B cell (primary cell): Measurements from ENCODE around the gene CREB5. TPM values are rescaled to one million over a fixed set of nuclear protein-coding genes. Genes with fewer than 3 reads are reported as not detected.
A peak's percentile ranks its signal among the peaks of the same experiment; 100 is the strongest.

ENCODE experiments used
- ATAC-seq: fragments of 200-7000 bp; cut with Tn5 transposase; one replicate; pipeline ENCODE4 v1.10.0; 2021; ENCODE audit warnings: low read depth, mild to moderate bottlenecking, moderate number of reproducible peaks, moderate library complexity
- CTCF ChIA-PET: fragments of 350-600 bp; sonication (Branson Sonifier 250); formaldehyde crosslinking; loops from one replicate; lab custom pipeline; 2021; ENCODE audit warnings: antibody characterized with exemption, inconsistent platforms; lab: Charles Lee
- POLR2A ChIA-PET: fragments of 350-600 bp; sonication (Branson Sonifier 250); formaldehyde crosslinking; loops from one replicate; lab custom pipeline; 2021; ENCODE audit warnings: antibody characterized with exemption; lab: Charles Lee
- DNase-seq: peaks from one replicate; pipeline ENCODE4 v3.0.0; 2013
- H2AFZ ChIP-seq: 2 replicates; pipeline ENCODE4 v1.6.1; 2012; ENCODE audit warnings: mild to moderate bottlenecking, low read depth, low read length; ENCODE audit not compliant: insufficient read depth, poor library complexity, severe bottlenecking
- H3K27ac ChIP-seq, 2 donors: 1 replicate in 1 of 2; 2 replicates in 1 of 2; pipeline ENCODE4 v1.5.1; 2012 to 2013; ENCODE audit warnings: low read length in 2 of 2, mild to moderate bottlenecking in 2 of 2, moderate library complexity in 1 of 2
- H3K27me3 ChIP-seq, 4 experiments: fragments of 200-600 bp in 1 of 4; sonication (generic) in 1 of 4; replicated peaks in 1 of 4; 1 replicate in 2 of 4; 2 replicates in 2 of 4; pipeline versions ENCODE4 v1.6.1 to v1.7.0; 2013 to 2016; ENCODE audit warnings: low read length in 3 of 4, mild to moderate bottlenecking in 2 of 4, mixed read lengths in 1 of 4, moderate library complexity in 1 of 4; ENCODE audit not compliant: insufficient read depth in 4 of 4, control insufficient read depth in 3 of 4; ENCODE audit errors: control extremely low read depth in 1 of 4
- H3K36me3 ChIP-seq, 2 experiments: replicated peaks in 1 of 2; 1 replicate in 1 of 2; 2 replicates in 1 of 2; pipeline versions ENCODE4 v1.6.1 to v1.7.1; 2013; ENCODE audit warnings: low read length in 1 of 2; ENCODE audit not compliant: insufficient read depth in 2 of 2, control insufficient read depth in 1 of 2; ENCODE audit errors: control extremely low read depth in 1 of 2, extremely low read depth in 1 of 2
- H3K4me1 ChIP-seq, 2 donors: fragments of 200-600 bp in 1 of 2; sonication (generic) in 1 of 2; 1 replicate in 1 of 2; 2 replicates in 1 of 2; pipeline versions ENCODE4 v1.5.1 to v1.6.1; 2013 to 2017; ENCODE audit warnings: low read length in 2 of 2; ENCODE audit not compliant: control insufficient read depth in 2 of 2, insufficient read depth in 2 of 2
- H3K4me2 ChIP-seq: replicated peaks from 2 replicates; pipeline ENCODE3; 2012; ENCODE audit warnings: mild to moderate bottlenecking, low read depth, low read length; ENCODE audit not compliant: poor library complexity, severe bottlenecking
- H3K4me3 ChIP-seq, 5 experiments: fragments of 200-600 bp in 1 of 5; sonication (generic) in 1 of 5; 1 replicate in 3 of 5; 2 replicates in 2 of 5; pipeline versions ENCODE4 v1.5.1 to v1.7.0; 2011 to 2016; ENCODE audit warnings: low read length in 4 of 5, mild to moderate bottlenecking in 4 of 5, low read depth in 2 of 5, control low read depth in 1 of 5, moderate library complexity in 1 of 5; ENCODE audit not compliant: insufficient read depth in 1 of 5; ENCODE audit errors: control extremely low read depth in 1 of 5, extremely low read depth in 1 of 5
- H3K79me2 ChIP-seq: fragments of 200-600 bp; sonication (generic); one replicate; pipeline ENCODE4 v1.6.0; 2016; ENCODE audit warnings: low read length; ENCODE audit not compliant: control insufficient read depth, insufficient read depth
- H3K9ac ChIP-seq: fragments of 200-600 bp; sonication (generic); 2 replicates; pipeline ENCODE4 v1.6.1; 2017; ENCODE audit warnings: mild to moderate bottlenecking, low read length, moderate library complexity
- H3K9me3 ChIP-seq, 3 donors: one replicate each; pipeline versions ENCODE4 v1.6.1 to v1.7.1; 2013; ENCODE audit warnings: low read length in 2 of 3; ENCODE audit not compliant: control insufficient read depth in 2 of 3, insufficient read depth in 1 of 3; ENCODE audit errors: control extremely low read depth in 1 of 3
- H4K20me1 ChIP-seq: 2 replicates; pipeline ENCODE4 v1.6.0; 2012; ENCODE audit warnings: mild to moderate bottlenecking, low read length; ENCODE audit not compliant: insufficient read depth, control insufficient read depth, poor library complexity, severe bottlenecking
- H3K27ac Mint-ChIP-seq: one replicate; pipeline ENCODE4 v1.8.0; 2021; ENCODE audit warnings: mixed read lengths
- H3K27me3 Mint-ChIP-seq: one replicate; pipeline ENCODE4 v1.8.0; 2021; ENCODE audit warnings: mixed read lengths
- H3K4me1 Mint-ChIP-seq: one replicate; pipeline ENCODE4 v1.8.0; 2021; ENCODE audit warnings: mixed read lengths
- H3K4me3 Mint-ChIP-seq: one replicate; pipeline ENCODE4 v1.8.0; 2021; ENCODE audit warnings: mixed read lengths
- H3K9me3 Mint-ChIP-seq: one replicate; pipeline ENCODE4 v1.8.0; 2022; ENCODE audit warnings: mixed read lengths; ENCODE audit not compliant: insufficient read depth
- EZH2 ChIP-seq: IDR thresholded peaks from 2 replicates; pipeline ENCODE4 v1.6.1; 2012; ENCODE audit warnings: borderline replicate concordance, low read depth, mild to moderate bottlenecking, moderate library complexity, low read length; ENCODE audit not compliant: insufficient read depth, poor library complexity, severe bottlenecking
- WGBS: methylation state at CpG from one replicate; pipeline ENCODE4 v1.1.5; 2013; ENCODE audit warnings: missing lambda C conversion rate; ENCODE audit not compliant: insufficient coverage; 5-methylcytosine and 5-hydroxymethylcytosine counted together
- intact Hi-C: fragments of 100-400 bp; cut with micrococcal nuclease; formaldehyde crosslinking; loops from one replicate; pipeline ENCODE4 v1.10.0; 2022
- polyA plus RNA-seq: library from polyadenylated mRNA; depleted of rRNA; stranded (reverse); fragments of >200 nt; gene quantifications from 2 replicates; pipeline ENCODE4 v1.2.3, GENCODE V29; 2012
- total RNA-seq, 2 donors: library from RNA; stranded (reverse); fragments of 120-200 nt in 1 of 2; gene quantifications; 1 replicate in 1 of 2; 2 replicates in 1 of 2; pipeline versions ENCODE4 v1.2.3 to v1.2.4, GENCODE V29; 2013 to 2022
- TF ChIP-seq, protein P1 (sequence below): fragments of 200-600 bp; IDR thresholded peaks from one replicate; pipeline ENCODE4 v1.8.0; 2022; ENCODE audit warnings: antibody characterized with exemption, mild to moderate bottlenecking

The CREB5 gene
- total and polyA plus RNA-seq, 2 donors (not counting 1 experiment from before 2014, with no cell fraction given): 0.05 to 0.95 TPM

DNA sequence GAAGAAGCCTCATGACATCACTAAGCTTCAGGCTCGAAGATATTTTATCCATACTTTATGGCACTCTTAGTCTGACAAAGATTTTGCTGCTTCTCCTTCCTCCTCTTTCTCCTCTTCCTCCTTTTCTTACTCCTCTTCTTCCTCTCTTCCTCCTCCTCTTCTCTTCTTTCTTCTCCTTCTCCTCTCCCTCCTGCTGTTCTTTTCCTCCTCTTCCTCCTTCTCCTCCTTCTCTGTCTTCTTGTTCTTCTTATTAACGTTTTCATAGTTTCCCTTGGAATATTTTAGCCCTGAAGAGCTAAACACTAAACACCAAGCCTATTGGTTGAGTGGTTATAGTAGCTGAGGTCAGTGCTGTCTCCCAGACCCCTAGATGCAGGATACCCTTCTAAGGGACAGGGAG lies 137.7 kb downstream of the CREB5 start:
- Histone ChIP-seq H3K79me2 (no peaks in the 10 kb centered on the region), H3K4me1 (no peaks in the 10 kb centered on the region), H3K27ac (no peak overlapping the region), H2AFZ (no peak overlapping the region), H3K4me3 (no peak overlapping the region), H3K9me3 (peaks cover 0 to 9% (median 0%) of the 10 kb centered on the region in 3 donors), H3K9ac (no peak overlapping the region), H3K4me2 (no peak overlapping the region), H3K27me3 (peaks cover 0 to 6% (median 1%) of the 10 kb centered on the region in 4 experiments), H4K20me1 (no peaks in the 10 kb centered on the region), H3K36me3 (no peaks in the 10 kb centered on the region)
- ATAC-seq (no peak), DNase-seq (no peak)
- no peak for TF ChIP-seq EZH2
- TF ChIP-seq, protein P1, sequence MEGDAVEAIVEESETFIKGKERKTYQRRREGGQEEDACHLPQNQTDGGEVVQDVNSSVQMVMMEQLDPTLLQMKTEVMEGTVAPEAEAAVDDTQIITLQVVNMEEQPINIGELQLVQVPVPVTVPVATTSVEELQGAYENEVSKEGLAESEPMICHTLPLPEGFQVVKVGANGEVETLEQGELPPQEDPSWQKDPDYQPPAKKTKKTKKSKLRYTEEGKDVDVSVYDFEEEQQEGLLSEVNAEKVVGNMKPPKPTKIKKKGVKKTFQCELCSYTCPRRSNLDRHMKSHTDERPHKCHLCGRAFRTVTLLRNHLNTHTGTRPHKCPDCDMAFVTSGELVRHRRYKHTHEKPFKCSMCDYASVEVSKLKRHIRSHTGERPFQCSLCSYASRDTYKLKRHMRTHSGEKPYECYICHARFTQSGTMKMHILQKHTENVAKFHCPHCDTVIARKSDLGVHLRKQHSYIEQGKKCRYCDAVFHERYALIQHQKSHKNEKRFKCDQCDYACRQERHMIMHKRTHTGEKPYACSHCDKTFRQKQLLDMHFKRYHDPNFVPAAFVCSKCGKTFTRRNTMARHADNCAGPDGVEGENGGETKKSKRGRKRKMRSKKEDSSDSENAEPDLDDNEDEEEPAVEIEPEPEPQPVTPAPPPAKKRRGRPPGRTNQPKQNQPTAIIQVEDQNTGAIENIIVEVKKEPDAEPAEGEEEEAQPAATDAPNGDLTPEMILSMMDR: peak; percentile 12
- Mint-ChIP-seq H3K4me3 (no peak overlapping the region), H3K4me1 (no peaks in the 10 kb centered on the region), H3K9me3 (peaks cover 2% of the 10 kb centered on the region), H3K27me3 (peaks cover 40% of the 10 kb centered on the region), H3K27ac (no peak overlapping the region)
- 100% methylated on average over 1 of the region's 2 CpGs for WGBS
- ChIA-PET POLR2A (no interaction called here), CTCF (no interaction called here)
- intact Hi-C loops: no loop called here

DNA sequence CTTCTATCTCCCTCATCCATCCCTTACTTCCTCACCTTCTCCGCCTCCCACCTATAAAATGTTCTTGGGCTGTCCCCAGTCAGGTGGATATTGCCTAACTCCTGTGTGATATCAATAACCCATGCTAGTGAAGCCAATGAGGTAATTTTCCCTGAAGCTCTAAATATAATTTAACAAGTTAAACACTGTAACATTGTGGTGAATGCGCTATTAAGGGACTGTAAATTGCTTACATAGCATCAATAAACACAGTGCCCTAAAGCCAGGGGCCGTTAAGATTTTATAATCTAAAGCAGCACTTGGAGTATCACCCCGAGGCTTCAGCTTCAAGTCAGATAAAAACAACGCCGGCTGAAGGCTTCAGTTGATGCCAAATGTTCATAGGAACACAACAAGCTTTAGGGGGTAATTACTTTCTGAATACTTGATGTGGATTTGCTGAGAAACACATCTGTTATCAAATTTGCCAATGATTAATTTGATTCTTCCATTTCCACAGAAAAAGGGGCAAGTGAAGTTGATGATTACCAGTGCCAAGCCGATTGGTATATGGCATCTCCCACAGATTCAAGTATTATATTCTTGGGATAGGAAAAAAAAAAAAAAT lies 138.4 kb downstream of the CREB5 start:
- ChIA-PET POLR2A (no interaction called here), CTCF (interaction anchor here (1.3 kb wide), 1 partner anchor 12 kb away, joined by 3 read pairs; no protein-coding TSS in a partner anchor)
- no peak overlapping the region for H3K4me3 Mint-ChIP-seq
- no peaks in the 10 kb centered on the region for H4K20me1 ChIP-seq
- no peaks in the 10 kb centered on the region for H3K79me2 ChIP-seq
- DNase-seq (no peak), ATAC-seq (no peak)
- intact Hi-C loops: no loop called here
- peaks cover 0 to 9% (median 0%) of the 10 kb centered on the region in 3 donors for H3K9me3 ChIP-seq
- H2AFZ ChIP-seq: no peak overlapping the region
- no peak overlapping the region for H3K27ac ChIP-seq
- peaks cover 2% of the 10 kb centered on the region for H3K9me3 Mint-ChIP-seq
- no peaks in the 10 kb centered on the region for H3K4me1 ChIP-seq
- H3K4me3 ChIP-seq: no peak overlapping the region
- H3K36me3 ChIP-seq: no peaks in the 10 kb centered on the region
- no peak overlapping the region for H3K9ac ChIP-seq
- WGBS: 83% methylated on average over 1 of the region's 7 CpGs
- no peaks in the 10 kb centered on the region for H3K4me1 Mint-ChIP-seq
- no peak for TF ChIP-seq EZH2
- TF ChIP-seq, protein P1: no peak
- H3K27me3 ChIP-seq: peaks cover 0 to 6% (median 1%) of the 10 kb centered on the region in 4 experiments
- no peak overlapping the region for H3K27ac Mint-ChIP-seq
- peaks cover 39% of the 10 kb centered on the region for H3K27me3 Mint-ChIP-seq
- H3K4me2 ChIP-seq: no peak overlapping the region
